HG03520 (cell line): ENCODE measurements around the gene OR10G7.

ENCODE experiments used
- ATAC-seq: cut with Tn5 transposase; IDR thresholded peaks from one replicate; pipeline ENCODE4 v1.9.1; 2021; ENCODE audit warnings: mild to moderate bottlenecking, moderate library complexity; ENCODE audit not compliant: unreplicated experiment

Gene OR10G7

DNA sequence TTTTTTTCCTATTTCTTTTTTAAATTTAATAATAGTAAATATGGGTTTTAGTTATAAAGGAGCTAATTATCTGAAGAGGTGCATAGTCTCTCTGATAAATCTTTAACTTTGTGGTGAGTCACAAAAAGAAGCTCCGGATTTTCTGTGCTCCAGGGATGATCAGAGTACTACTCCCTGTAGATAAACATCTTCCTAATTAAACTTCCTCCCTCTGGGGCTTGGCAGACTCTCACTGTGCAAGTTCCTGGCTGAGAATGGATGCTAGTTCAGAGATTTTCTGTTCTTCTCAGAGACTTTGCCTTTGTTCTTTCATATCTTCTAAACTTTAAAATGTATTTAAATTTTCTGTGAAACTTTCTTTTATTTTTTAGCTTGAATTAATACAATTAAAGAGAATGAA, at the start of gene OR10G7:
Gene OR10G7 (minus strand): TSS at position 72 of the 400 bp plus-strand sequence. CDS start 2,324 bp downstream, outside the sequence.
- no peak for ATAC-seq

- no peak for ATAC-seq
Measured at GRCh38 chr11:124085997-124086846, 45.1 kb upstream of the OR10G7 start.

GRCh38 chr11:124085583-124085982, 44.5 kb upstream of the OR10G7 start:
- no peak for ATAC-seq

GRCh38 chr11:124082371-124082770, 41.2 kb upstream of the OR10G7 start:
- ATAC-seq, result no peak

DNA sequence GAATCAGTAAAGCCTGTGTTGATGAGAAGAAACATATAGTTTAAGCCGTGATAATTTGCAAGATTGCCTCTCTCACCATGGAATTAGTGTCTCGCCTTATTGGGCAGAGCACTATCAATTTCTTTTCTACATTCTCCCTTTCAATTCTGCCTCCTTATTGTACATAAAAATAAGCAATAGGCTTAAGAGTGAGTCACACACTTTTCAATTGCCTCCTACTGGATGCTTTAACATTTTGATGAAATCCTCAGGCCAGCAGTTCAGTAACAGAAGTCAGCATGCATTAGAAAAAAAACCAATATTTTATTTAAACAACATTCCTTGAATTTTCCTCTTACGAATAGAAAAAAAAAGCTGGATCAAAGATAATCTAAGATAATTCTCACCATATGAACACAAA, 40.4 kb upstream of the OR10G7 start:
- no peak for ATAC-seq

DNA sequence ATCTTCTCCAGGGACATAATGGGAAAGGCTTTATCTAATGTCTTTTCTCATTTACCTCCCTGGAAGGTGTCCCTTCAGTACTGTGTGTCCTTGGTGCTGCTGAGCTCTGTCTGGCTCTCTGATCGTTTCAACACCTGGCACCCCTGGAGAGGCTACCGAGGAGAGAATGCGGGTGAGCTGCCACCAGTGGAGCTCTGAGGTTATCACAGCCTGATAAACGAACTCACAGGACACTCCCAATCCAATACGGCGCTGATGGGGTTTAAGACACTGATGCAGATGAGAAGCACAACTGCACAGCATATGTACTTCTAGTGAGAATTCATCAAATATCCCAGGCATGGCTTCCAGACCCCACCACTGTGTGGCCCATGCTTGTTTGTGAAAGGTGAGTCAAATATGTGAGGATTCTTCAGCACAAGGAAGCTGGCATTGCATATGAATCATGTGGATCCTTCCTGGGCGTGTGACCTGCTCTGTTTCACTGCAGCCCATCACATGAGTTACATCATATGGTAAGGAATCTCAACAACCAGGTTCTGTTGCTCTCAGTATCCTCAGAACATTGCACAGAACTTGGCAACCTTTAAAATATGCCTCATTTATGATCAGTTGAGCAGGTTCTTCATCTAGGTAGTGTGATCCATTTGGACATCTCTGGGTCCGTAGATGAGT, 39.3 kb upstream of the OR10G7 start:
- no peak for ATAC-seq

GRCh38 chr11:124079631-124080326, 38.7 kb upstream of the OR10G7 start:
- ATAC-seq, result no peak

GRCh38 chr11:124078591-124078990, 37.5 kb upstream of the OR10G7 start:
- no peak for ATAC-seq

DNA sequence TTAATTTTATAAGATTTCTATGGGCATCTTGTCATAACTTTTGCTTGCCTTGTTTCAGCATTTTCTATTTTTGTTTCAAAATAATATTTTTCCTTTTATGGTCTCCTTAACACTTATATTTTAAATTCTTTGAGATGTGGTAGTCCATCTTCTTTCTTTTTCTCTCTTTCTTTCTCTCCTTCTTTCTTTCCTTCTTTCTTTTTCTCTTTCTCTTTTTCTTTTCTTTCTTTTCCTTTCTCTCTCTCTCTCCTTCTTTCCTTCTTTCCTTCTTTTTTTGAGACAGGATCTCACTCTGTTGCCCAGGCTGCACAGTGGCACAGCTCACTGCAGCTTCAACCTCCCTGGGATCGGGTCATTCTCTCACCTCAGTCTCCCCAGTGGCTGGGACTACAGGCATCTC, 36.1 kb upstream of the OR10G7 start:
- no peak for ATAC-seq

GRCh38 chr11:124075841-124076651, 34.9 kb upstream of the OR10G7 start:
- ATAC-seq, result peak; percentile 58

DNA sequence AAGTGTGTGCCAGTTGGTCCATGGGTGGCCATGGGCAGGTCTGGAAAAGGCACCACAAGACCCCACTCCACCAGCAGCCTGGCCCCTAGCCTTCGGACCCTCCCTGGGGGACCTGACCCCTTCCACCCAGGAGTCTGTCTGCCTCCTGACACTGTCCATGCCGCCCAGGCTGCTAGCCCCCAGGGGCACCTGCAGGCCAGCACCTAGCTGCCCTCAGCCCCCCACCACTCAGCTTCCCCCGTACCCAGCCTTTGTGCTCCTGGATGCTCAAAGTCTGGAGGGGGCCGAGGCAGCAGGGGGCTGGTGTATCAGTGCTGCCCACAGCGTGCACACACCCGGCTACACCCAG, 34.3 kb upstream of the OR10G7 start:
- ATAC-seq, result no peak

GRCh38 chr11:124074554-124074953, 33.4 kb upstream of the OR10G7 start:
- no peak for ATAC-seq

DNA sequence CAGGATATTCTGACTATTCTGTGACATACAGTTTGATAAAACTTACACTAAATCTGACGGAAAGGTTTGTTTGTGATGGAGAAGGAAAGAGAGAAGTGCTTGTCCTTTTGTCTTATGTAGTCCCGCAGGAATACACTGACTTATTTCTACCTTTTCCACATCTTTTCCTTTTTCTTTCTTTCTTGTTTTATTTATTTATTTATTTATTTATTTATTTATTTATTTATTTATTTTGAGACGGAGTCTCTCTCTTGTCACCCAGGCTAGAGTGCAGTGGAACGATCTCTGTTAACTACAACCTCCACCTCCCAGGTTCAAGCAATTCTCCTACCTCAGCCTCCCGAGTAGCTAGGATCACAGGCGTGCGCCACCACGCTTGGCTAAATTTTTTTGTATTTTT, 31.0 kb upstream of the OR10G7 start:
- no peak for ATAC-seq

GRCh38 chr11:124071623-124071948, 30.5 kb upstream of the OR10G7 start:
- no peak for ATAC-seq

DNA sequence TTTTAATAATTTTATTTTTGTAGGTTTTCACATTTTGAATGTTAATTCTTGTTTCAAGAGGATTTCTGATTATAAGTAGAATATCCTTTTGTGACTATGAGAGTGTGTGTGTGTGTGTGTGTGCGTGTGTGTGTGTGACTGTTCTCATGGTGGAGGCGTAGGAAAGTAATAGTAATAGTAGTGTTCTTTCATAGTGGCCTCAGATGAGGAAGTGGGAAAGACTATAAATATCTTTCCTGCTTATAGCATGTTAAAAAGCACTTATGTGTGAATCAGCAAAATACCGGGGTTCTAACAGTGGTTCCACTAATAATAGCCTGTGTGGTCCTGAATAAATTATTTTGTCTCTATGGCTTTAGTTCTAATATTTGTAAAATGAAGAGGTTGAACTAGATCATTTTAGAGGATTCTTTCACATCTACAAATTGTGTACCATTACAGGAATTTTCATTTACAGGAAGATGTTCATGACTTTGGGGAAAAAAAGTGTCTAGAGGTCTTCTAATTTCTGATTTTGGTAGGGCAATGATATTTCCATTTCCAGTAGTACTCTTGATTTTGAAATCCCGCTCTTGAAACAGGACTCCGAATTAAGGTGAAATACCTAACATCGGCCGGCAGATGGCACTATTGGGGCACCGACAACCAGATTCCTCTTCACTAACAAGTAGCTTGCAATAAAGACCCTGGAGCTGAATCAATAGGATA, 29.9 kb upstream of the OR10G7 start:
- ATAC-seq, result peak; percentile 92

GRCh38 chr11:124069429-124070401, 28.6 kb upstream of the OR10G7 start:
- peak; percentile 59 for ATAC-seq

- no peak for ATAC-seq
Measured at GRCh38 chr11:124068601-124069110, 27.5 kb upstream of the OR10G7 start.

DNA sequence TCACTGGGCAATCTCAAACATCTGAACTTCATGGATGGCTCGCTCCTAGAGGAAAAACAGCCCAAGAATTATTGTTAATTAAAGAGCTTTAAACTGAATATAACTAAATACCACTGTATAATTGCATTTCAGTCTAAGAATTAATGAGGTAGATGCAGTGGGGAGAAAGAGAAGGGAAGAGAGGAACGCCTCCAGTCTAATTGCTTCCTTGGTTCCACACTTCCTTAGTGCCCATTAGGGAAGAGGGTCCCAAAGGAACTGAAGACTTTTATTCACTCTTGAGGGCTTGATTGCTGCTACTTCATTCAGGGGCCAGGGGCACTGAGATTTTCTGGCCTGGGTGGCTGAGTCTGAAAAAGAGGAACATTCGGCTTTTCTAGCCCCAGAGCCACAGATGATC, 11.8 kb upstream of the OR10G7 start:
- ATAC-seq, result no peak

- ATAC-seq, result no peak
Measured at GRCh38 chr11:124050748-124051147, 9.6 kb upstream of the OR10G7 start.
